HepG2 (cell line): Measurements from ENCODE around the gene MYL12B. TPM values are rescaled to one million over a fixed set of nuclear protein-coding genes. Genes with fewer than 3 reads are reported as not detected.

Source experiments
- ATAC-seq: fragments of 200-7000 bp; cut with Tn5 transposase; 3 replicates; pipeline ENCODE4 v1.9.1; 2020; ENCODE audit warnings: mild to moderate bottlenecking, moderate library complexity
- BruUV-seq: library from RNA; stranded (reverse); fragments of 400-500 nt; replicated peaks from 2 replicates; lab custom pipeline; 2021; lab: Mats Ljungman, UMichigan
- CTCF ChIA-PET: fragments of 300-600 bp; formaldehyde crosslinking; extraction: SDS; loops from one replicate; lab custom pipeline; 2021; ENCODE audit warnings: low total read pairs, inconsistent platforms, low intra/inter-chr PET ratio; lab: Yijun Ruan, JAX
- POLR2A ChIA-PET: fragments of 350-600 bp; sonication (Branson Sonifier 250); formaldehyde crosslinking; loops from one replicate; lab custom pipeline; 2020; ENCODE audit warnings: antibody characterized with exemption, inconsistent platforms; lab: Yijun Ruan, JAX
- DNase-seq: peaks from one replicate; pipeline ENCODE4 v3.0.0-alpha.2; 2015; ENCODE audit warnings: low spot score
- FAIRE-seq: peaks from 3 replicates; lab custom pipeline; 2011; peaks lifted over from hg19 to GRCh38; lab: Jason Lieb, UNC
- H2AFZ ChIP-seq: one replicate; pipeline ENCODE4 v1.6.1; 2011; ENCODE audit warnings: low read length, inconsistent platforms
- H3K27ac ChIP-seq: fragments of 300-600 bp; 3 replicates; pipeline ENCODE4 v1.8.0; 2011; ENCODE audit warnings: mixed run types, mild to moderate bottlenecking, mixed read lengths, low read length, inconsistent platforms; ENCODE audit not compliant: insufficient read depth; ENCODE audit errors: extremely low read length
- H3K27me3 ChIP-seq, 2 experiments: fragments of 200-600 bp in 1 of 2; 2 replicates in 1 of 2; 3 replicates in 1 of 2; pipeline versions ENCODE4 v1.6.0 to v1.8.0; 2011; ENCODE audit warnings: low read length in 2 of 2, mild to moderate bottlenecking in 2 of 2, moderate library complexity in 2 of 2, inconsistent platforms in 1 of 2; ENCODE audit not compliant: insufficient read depth in 2 of 2, control insufficient read depth in 1 of 2
- H3K36me3 ChIP-seq, 2 experiments: fragments of 200-600 bp in 1 of 2; replicated peaks in 1 of 2; 2 replicates in 1 of 2; 3 replicates in 1 of 2; pipeline versions ENCODE4 v1.5.1 to v1.8.0; 2011; ENCODE audit warnings: low read length in 2 of 2, inconsistent platforms in 1 of 2; ENCODE audit not compliant: insufficient read depth in 2 of 2, control insufficient read depth in 1 of 2
- H3K4me1 ChIP-seq: 2 replicates; pipeline ENCODE4 v1.5.1; 2012; ENCODE audit warnings: low read length, inconsistent platforms; ENCODE audit not compliant: insufficient read depth
- H3K4me2 ChIP-seq: 2 replicates; pipeline ENCODE4 v1.6.0; 2011; ENCODE audit warnings: low read depth, low read length, inconsistent platforms
- H3K4me3 ChIP-seq, 3 experiments: fragments of 200-600 bp in 1 of 3; sonication (generic), shearing (Covaris generic) in 1 of 3; replicated peaks in 1 of 3; 2 replicates each; pipeline ENCODE4 v1.5.1; 2011 to 2016; ENCODE audit warnings: low read length in 3 of 3, inconsistent platforms in 2 of 3, low read depth in 2 of 3, mild to moderate bottlenecking in 2 of 3, control low read depth in 1 of 3, mixed read lengths in 1 of 3; ENCODE audit not compliant: insufficient read depth in 1 of 3
- H3K79me2 ChIP-seq: one replicate; pipeline ENCODE4 v1.6.1; 2011; ENCODE audit warnings: low read length, inconsistent platforms; ENCODE audit not compliant: insufficient read depth
- H3K9ac ChIP-seq: 2 replicates; pipeline ENCODE4 v1.6.0; 2011; ENCODE audit warnings: mild to moderate bottlenecking, low read depth, low read length, inconsistent platforms; ENCODE audit not compliant: insufficient read depth
- H3K9me3 ChIP-seq: 2 replicates; pipeline ENCODE4 v1.5.1; 2012; ENCODE audit warnings: mild to moderate bottlenecking, low read length
- H4K20me1 ChIP-seq: 2 replicates; pipeline ENCODE4 v1.6.0; 2011; ENCODE audit warnings: inconsistent platforms, mild to moderate bottlenecking, low read length, moderate library complexity; ENCODE audit not compliant: insufficient read depth
- DR1 ChIP-seq: sonication (generic); formaldehyde crosslinking; IDR thresholded peaks from 2 replicates; pipeline ENCODE4 v1.8.0; 2021; ENCODE audit warnings: mild to moderate bottlenecking, missing genetic modification reagents, inconsistent platforms
- FIP1L1 ChIP-seq: fragments of 200-400 bp; formaldehyde crosslinking; IDR thresholded peaks from 2 replicates; pipeline ENCODE4 v1.6.1; 2018; ENCODE audit warnings: low read depth, mild to moderate bottlenecking, low read length, moderate library complexity, borderline replicate concordance; ENCODE audit not compliant: insufficient read depth
- MED13 ChIP-seq: sonication (generic); formaldehyde crosslinking; IDR thresholded peaks from 2 replicates; pipeline ENCODE4 v1.5.0; 2020; ENCODE audit warnings: missing genetic modification reagents
- MTF1 ChIP-seq: sonication (generic); formaldehyde crosslinking; IDR thresholded peaks from 2 replicates; pipeline ENCODE4 v1.5.0; 2020; ENCODE audit warnings: missing genetic modification reagents
- NAIF1 ChIP-seq: sonication (generic); formaldehyde crosslinking; IDR thresholded peaks from 2 replicates; pipeline ENCODE4 v1.5.0; 2020; ENCODE audit warnings: mild to moderate bottlenecking, missing genetic modification reagents, borderline replicate concordance
- SMAD9 ChIP-seq: sonication (generic); formaldehyde crosslinking; IDR thresholded peaks from 2 replicates; pipeline ENCODE4 v1.5.1; 2020; ENCODE audit warnings: mild to moderate bottlenecking, missing genetic modification reagents
- TBL1XR1 ChIP-seq: fragments of 150-350 bp; IDR thresholded peaks from 2 replicates; pipeline ENCODE4 v1.6.1; 2014; ENCODE audit warnings: borderline replicate concordance, low read length; ENCODE audit not compliant: partially characterized antibody
- ZNF12 ChIP-seq: sonication (generic); formaldehyde crosslinking; IDR thresholded peaks from 2 replicates; pipeline ENCODE4 v1.5.0; 2020; ENCODE audit warnings: missing genetic modification reagents
- ZNF34 ChIP-seq: sonication (generic); formaldehyde crosslinking; IDR thresholded peaks from 2 replicates; pipeline ENCODE4 v1.4.0; 2020; ENCODE audit warnings: mild to moderate bottlenecking, missing genetic modification reagents, borderline replicate concordance
- ZNF343 ChIP-seq: sonication (generic); formaldehyde crosslinking; IDR thresholded peaks from 2 replicates; pipeline ENCODE4 v1.4.0; 2020; ENCODE audit warnings: mild to moderate bottlenecking, missing genetic modification reagents
- ZNF605 ChIP-seq: sonication (generic); formaldehyde crosslinking; IDR thresholded peaks from 2 replicates; pipeline ENCODE4 v1.8.0; 2022; ENCODE audit warnings: mild to moderate bottlenecking, missing genetic modification reagents
- ZSCAN29 ChIP-seq: sonication (generic); formaldehyde crosslinking; conservative IDR thresholded peaks from 2 replicates; pipeline ENCODE4 v1.4.0; 2020; ENCODE audit warnings: mild to moderate bottlenecking, missing genetic modification reagents
- ZZZ3 ChIP-seq: sonication (generic); formaldehyde crosslinking; IDR thresholded peaks from 2 replicates; pipeline ENCODE4 v1.4.0; 2020; ENCODE audit warnings: missing genetic modification reagents, mild to moderate bottlenecking, borderline replicate concordance
- WGBS: methylation state at CpG from one replicate; pipeline ENCODE4 v1.1.6; 2017; ENCODE audit warnings: low lambda C conversion rate; 5-methylcytosine and 5-hydroxymethylcytosine counted together
- in situ Hi-C: cut with HindIII; loops from 2 replicates; pipeline ENCODE4 v1.10.0; 2017; ENCODE audit warnings: low pct_unique_long_range_greater_than_20kb; ENCODE audit not compliant: extremely low pct_ligation_motif_present
- intact Hi-C: fragments of 100-400 bp; cut with micrococcal nuclease; formaldehyde crosslinking; loops from one replicate; pipeline ENCODE4 v1.10.0; 2022; ENCODE audit not compliant: unreplicated experiment
- polyA plus RNA-seq, 8 experiments: library from polyadenylated mRNA; depleted of rRNA in 3 of 8; stranded (reverse) in 7 of 8; unstranded in 1 of 8; fragments of >200 nt; fragmentation: Illumina TruSeq in 4 of 8; extraction: Trizol in 4 of 8; gene quantifications; 2 replicates each; pipeline versions ENCODE4 v1.2.1 to v1.2.3, GENCODE V29; 2011 to 2016; ENCODE audit warnings: low read depth in 4 of 8, missing spikeins in 1 of 8, mixed read lengths in 1 of 8; ENCODE audit not compliant: insufficient read depth in 1 of 8
- total RNA-seq, 5 experiments: library from RNA; depleted of rRNA; stranded (reverse); fragments of >200 nt; fragmentation: Illumina TruSeq; extraction: Trizol; gene quantifications; 2 replicates each; pipeline ENCODE4 v1.2.3, GENCODE V29; 2016; ENCODE audit warnings: low read depth in 1 of 5
- TF ChIP-seq, protein P1 (sequence below): sonication (generic); formaldehyde crosslinking; IDR thresholded peaks from 2 replicates; pipeline ENCODE4 v1.4.0; 2020; ENCODE audit warnings: missing genetic modification reagents, borderline replicate concordance

MYL12B gene
- total and polyA plus RNA-seq, 2 of the 13 experiments (the other 11 are each of a cell fraction or from before 2014, with no cell fraction given) = 265 to 340 TPM

DNA sequence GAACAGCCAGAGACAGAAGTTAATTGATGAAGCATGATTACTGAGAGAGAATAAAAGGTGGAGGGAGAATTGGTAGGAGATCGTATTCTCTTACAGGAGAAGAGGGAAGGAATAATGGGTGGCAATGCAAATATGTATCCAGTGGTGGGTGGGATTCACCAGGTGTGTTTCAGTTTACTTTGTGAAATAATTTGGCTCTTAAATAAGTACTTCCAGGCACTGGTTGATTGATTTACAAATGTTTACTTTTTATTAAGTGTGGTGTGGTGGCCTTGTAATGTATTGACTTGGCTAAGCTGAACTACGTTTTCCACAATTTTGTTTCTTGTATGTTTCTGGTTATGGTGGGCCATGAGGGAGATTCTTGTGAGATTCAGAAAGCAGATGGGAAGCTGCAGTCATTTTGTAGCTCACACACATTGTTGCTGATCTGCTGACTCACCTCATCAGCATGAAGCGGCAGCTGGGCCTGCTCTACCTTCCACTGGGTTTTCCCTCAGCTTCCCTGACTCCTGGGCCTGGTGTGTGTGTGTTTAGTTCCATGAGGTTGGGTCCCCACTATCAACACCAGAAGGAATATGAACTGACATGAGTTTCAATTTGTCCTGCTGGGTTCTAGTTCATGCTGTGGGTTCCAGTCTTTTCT is 32.6 kb downstream of the MYL12B start:
- Histone ChIP-seq H3K4me3 (no peak overlapping the region), H4K20me1 (no peaks in the 10 kb centered on the region), H3K27me3 (no peaks in the 10 kb centered on the region), H3K9ac (no peak overlapping the region), H3K36me3 (no peaks in the 10 kb centered on the region), H3K4me2 (no peak overlapping the region), H3K27ac (no peak overlapping the region), H3K9me3 (no peaks in the 10 kb centered on the region), H3K4me1 (peaks cover 11% of the 10 kb centered on the region; the same call in 1 of the 2 replicates), H3K79me2 (no peaks in the 10 kb centered on the region), H2AFZ (no peak overlapping the region)
- in situ Hi-C loops = no loop called here
- intact Hi-C loops = loop anchor here (5.0 kb wide), 2 partner anchors 373 to 393 kb away; no protein-coding TSS in a partner anchor
- ChIA-PET POLR2A (no interaction called here), CTCF (no interaction called here)
- no peak for DNase-seq
- WGBS = 72% methylated on average over 3 of the region's 3 CpGs
- TF ChIP-seq TBL1XR1 (no peak), MTF1 (CRISPR knock-in tag) (no peak), ZNF343 (CRISPR knock-in tag) (0 out of 2 replicates have a peak, but pooled peaks have one; percentile 49)
- BruUV-seq = no TSS peak
- FAIRE-seq = no peak
- no peak for ATAC-seq

DNA sequence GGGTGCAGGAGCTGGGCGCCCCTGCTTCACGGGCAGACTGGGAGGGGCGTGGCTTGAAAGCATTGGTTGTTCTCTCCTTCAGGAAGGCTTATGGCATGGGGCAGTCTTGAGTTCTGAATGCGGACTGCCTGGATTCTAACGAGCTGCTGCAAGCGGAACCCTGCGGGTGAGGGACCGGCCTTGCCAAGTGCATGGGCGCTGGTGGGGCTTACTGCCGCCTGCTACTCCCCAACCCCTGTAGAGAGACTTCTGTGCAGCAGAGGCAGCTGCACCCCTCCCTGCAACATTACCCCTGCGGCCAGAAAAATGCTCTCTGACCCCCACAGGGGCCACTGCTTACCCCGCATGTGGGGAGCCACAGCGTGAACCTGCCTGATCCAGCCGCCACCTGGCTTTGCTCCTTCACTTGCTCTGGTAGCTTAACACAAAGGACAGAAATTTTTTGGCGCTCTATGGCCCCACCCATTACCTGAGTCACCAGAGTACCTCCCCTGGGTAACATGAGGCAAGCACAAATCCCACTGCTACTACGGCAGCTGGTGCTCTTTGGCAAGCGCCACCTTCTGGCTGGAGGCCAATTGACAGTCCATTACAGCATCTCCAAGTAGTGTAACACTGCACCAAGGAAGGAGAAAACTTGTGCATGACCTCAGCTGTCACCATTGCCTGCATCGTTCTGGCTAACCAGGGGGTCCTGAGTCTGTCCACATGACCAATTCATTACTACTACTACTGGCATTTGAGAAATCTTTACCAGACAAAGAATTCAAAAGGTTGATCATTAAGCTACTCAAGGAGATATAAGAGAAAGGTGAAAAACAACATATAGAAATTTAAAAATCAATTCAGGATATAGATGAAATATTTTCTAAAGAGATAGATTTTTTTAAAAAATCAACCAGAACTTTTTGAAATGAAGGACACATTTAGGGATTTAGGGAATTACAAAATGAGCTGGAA is 35.4 kb downstream of the MYL12B start:
- peaks cover 11% of the 10 kb centered on the region; the same call in 1 of the 2 replicates for H3K4me1 ChIP-seq
- no peaks in the 10 kb centered on the region for H4K20me1 ChIP-seq
- ATAC-seq = peak; percentile 97
- no peaks in the 10 kb centered on the region for H3K9me3 ChIP-seq
- H3K79me2 ChIP-seq = no peaks in the 10 kb centered on the region
- POLR2A ChIA-PET = interaction anchor here (0.6 to 2.2 kb wide), 15 partner anchors 13 to 368 kb away, joined by 3 to 25 read pairs (median 4); no protein-coding TSS in a partner anchor
- peak overlapping the region; percentile 58 for H3K27ac ChIP-seq
- CTCF ChIA-PET = no interaction called here
- no peaks in the 10 kb centered on the region for H3K36me3 ChIP-seq
- 3% methylated on average over 11 of the region's 18 CpGs for WGBS
- no peaks in the 10 kb centered on the region; a peak in 1 of 5 replicates for H3K27me3 ChIP-seq
- DNase-seq = peak; percentile 91
- in situ Hi-C loops = no loop called here
- BruUV-seq = TSS peak; percentile 93
- H3K4me2 ChIP-seq = peak overlapping the region; percentile 96
- H2AFZ ChIP-seq = peak overlapping the region; percentile 86
- intact Hi-C loops = loop anchor here (5.0 kb wide), 2 partner anchors 370 to 390 kb away; no protein-coding TSS in a partner anchor
- H3K4me3 ChIP-seq = peak overlapping the region; percentile 77 to 91 (median 80)
- peak; percentile 97 for FAIRE-seq
- H3K9ac ChIP-seq = peak overlapping the region; percentile 72
- TF ChIP-seq, protein P1, sequence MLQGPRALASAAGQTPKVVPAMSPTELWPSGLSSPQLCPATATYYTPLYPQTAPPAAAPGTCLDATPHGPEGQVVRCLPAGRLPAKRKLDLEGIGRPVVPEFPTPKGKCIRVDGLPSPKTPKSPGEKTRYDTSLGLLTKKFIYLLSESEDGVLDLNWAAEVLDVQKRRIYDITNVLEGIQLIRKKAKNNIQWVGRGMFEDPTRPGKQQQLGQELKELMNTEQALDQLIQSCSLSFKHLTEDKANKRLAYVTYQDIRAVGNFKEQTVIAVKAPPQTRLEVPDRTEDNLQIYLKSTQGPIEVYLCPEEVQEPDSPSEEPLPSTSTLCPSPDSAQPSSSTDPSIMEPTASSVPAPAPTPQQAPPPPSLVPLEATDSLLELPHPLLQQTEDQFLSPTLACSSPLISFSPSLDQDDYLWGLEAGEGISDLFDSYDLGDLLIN (CRISPR knock-in tag) = 0 out of 2 replicates have a peak, but pooled peaks have one; percentile 74
- TF ChIP-seq ZSCAN29 (CRISPR knock-in tag) = 0 out of 2 replicates have a peak, but pooled peaks have one; percentile 79
- peak; percentile 72 for TF ChIP-seq MED13 (CRISPR knock-in tag)
- TF ChIP-seq ZNF605 = no peak
- no peak for TF ChIP-seq NAIF1 (CRISPR knock-in tag)
- no peak for TF ChIP-seq SMAD9 (CRISPR knock-in tag)
- TF ChIP-seq ZNF12 (CRISPR knock-in tag) = no peak
- TF ChIP-seq ZNF343 (CRISPR knock-in tag) = no peak
- no peak for TF ChIP-seq FIP1L1
- 0 out of 2 replicates have a peak, but pooled peaks have one; percentile 56 for TF ChIP-seq ZNF34 (CRISPR knock-in tag)
- TF ChIP-seq DR1 (CRISPR knock-in tag) = 0 out of 2 replicates have a peak, but pooled peaks have one; percentile 69
- peak; percentile 11; the same call in 1 of the 2 replicates for TF ChIP-seq ZZZ3
